ENCODE results near the gene EPB41.
"Not testable (repeated sequence)": the region's sequence is repeated elsewhere in the genome, so short reads cannot be mapped to it uniquely, and the experiment has no call there.

Gene EPB41

DNA sequence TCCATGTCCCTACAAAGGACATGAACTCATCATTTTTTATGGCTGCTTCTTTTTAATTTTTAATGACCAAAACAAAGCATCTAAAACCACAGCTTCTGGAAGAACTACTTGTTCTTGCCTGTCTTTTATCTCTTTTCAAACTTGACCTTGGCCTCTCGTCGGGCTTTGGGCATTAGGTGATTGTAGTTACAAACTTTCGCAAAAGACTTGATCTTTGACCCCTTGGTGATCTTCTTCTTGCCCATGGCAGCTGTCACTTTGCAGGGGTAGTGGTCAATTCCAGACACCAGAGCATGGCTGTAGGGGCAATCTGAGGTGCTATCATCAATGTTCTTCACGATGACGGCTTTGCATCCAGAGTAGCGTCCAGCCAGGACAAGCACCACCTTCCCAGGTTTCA is 67.8 kb downstream of the EPB41 start:
- DNase-seq: no peak

DNA sequence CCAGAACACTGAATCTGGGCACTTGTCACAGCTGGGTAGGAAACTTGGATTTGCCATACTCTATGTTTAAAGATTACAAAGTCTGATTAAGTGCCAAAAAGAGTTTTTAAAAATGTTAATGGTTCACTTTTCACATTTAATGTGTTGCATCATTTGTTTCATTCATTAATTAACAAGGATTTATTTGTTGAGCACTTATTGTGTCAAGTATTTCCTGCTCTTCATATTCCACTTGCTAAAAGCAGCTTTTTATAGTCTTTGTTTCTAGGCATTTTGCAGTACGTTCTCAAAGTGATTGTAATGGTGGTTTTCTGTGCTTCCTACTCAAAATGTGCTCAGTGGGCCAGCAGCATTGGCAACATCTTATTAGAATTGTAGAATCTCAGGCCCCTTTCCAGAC is 68.7 kb downstream of the EPB41 start:
- no peak for DNase-seq

DNA sequence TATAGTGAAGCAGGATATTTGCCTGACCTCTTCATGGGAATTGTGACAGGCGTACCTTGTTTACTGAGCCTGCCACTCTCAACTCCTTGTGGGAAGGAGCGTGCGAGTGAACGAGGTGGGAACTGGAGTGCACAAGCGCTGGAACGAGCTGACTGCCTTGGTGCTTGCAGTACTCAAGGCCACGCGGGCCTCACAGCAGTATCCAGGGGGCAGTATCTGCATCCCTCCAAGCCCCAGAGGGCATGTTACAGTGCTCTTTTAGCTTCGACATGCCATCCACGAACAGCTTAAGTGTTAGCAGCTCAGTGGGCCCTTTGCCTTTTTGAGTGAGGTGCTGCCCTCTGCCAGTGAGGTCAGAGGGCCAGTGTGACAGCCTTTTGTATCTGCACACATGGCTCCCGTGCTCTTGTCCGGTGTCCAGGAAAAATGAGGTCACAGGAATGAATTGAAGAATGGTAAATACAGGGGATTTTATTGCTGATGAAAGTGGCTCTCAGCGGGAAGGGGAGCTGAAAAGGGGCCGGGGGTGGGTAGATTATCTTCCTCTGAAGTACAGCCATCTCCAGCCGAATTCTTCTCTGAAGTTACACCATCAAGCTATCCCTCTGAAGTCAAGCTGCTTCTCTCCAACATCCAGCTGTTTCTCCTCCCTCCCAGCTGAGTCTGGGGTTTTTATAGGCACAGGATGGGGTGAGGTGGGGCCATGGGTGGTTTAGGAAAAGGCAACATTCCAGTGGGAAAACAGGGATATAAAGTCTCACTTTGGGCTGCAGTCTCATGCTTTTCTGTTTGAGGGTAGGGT is 69.3 kb downstream of the EPB41 start:
- DNase-seq: no peak

DNA sequence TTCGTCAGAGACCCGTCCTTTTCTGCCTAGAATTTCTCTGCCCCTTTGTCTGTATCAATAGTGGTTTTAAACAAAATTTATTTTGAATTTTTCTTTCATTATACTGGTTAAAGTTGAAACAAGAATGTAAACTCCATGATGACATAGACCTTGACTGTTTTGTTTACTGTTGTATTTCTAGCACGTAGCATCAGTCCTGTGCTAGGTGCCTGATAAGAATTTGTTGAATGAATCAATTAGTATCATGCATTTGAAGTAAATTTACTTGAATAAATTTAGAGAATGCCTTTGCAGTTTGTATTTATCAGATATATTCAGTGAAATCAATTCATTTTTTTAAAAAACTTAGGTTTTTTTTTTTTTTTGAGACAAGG is 69.9 kb downstream of the EPB41 start:
- no peak for DNase-seq

- DNase-seq: no peak
Observed at GRCh38 chr1:28985427-28985826, 71.1 kb downstream of the EPB41 start.

- DNase-seq: no peak
Observed at GRCh38 chr1:28986306-28986910, 72.0 kb downstream of the EPB41 start.

- no peak for DNase-seq
Observed at GRCh38 chr1:29002792-29003191, 88.4 kb downstream of the EPB41 start.

GRCh38 chr1:29004288-29004687 is 89.9 kb downstream of the EPB41 start:
- no peak for DNase-seq

GRCh38 chr1:29004798-29005197 is 90.4 kb downstream of the EPB41 start:
- no peak for DNase-seq

- no peak for DNase-seq
Observed at GRCh38 chr1:29011775-29012174, 97.4 kb downstream of the EPB41 start.

GRCh38 chr1:29017235-29017634 is 102.9 kb downstream of the EPB41 start:
- no peak for DNase-seq

GRCh38 chr1:29017975-29018712 is 103.8 kb downstream of the EPB41 start:
- DNase-seq: no peak

DNA sequence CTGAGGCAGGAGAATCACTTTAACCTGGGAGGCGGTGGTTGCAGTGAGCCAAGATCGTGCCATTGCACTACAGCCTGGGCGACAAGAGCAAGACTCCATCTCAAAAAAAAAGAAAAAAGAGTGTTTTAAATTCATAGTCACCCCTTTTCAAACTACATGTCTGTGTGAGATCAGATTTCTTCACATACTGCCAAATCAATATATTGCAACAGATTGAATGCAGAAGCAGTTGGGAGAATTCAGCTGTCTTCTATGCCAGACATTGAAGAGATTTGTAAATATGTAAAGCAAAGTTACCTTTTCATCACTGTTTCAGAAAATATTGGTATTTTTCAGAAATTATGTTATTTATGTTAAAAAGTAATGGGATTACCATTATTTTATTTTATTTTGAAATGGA is 108.3 kb downstream of the EPB41 start:
- no peak for DNase-seq

GRCh38 chr1:29029667-29030066 is 115.3 kb downstream of the EPB41 start:
- no peak for DNase-seq

DNA sequence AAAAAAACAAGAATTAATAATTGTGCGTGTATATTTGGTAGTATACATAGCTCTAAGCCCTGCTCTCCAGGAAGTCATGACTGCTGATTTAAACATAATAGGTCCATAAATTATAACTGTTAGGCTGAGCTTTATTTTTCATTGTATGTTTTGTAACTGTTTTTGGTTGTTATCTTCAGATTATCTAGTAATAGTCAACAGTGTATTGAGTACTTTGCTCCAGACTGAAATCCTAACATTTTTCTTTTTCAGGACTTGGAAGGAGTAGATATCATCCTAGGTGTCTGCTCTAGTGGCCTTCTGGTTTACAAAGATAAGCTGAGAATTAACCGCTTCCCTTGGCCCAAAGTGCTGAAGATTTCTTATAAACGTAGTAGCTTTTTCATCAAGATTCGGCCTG is 118.5 kb downstream of the EPB41 start:
- no peak for DNase-seq

GRCh38 chr1:29033829-29034466 is 119.6 kb downstream of the EPB41 start:
- no peak for DNase-seq

DNA sequence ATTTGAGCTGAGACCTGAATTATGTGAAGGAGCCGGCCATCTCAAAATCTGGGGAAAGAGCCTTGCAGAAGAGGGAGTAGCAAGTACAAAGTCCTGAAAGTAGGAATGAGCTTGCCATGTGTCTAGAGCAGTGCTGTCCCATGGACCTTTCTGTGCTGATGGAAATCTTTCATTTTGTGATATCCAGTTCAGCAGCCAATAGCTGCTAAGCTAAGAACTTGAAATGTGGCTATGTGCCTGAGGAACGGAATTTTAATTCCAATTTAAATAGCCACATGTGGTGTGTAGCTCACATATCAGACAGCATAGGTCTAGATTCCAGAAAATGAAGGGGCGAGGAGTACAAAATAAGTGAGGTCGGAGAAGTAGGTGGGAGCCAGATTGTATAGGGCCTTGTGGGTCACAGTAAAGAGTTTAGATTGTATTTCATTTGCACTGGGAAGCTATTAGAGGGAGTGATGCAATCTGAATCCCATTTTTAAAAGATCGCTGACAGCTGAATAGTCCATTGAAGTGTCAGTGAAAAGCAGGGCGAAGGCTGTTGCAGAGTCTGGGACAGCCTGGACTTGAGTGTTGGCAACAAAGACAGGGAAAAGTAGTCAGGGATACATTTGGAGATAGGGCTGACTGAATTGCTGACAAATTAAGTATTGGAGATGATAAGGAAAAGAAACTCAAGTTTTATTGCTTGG is 129.1 kb downstream of the EPB41 start:
- DNase-seq: no peak

DNA sequence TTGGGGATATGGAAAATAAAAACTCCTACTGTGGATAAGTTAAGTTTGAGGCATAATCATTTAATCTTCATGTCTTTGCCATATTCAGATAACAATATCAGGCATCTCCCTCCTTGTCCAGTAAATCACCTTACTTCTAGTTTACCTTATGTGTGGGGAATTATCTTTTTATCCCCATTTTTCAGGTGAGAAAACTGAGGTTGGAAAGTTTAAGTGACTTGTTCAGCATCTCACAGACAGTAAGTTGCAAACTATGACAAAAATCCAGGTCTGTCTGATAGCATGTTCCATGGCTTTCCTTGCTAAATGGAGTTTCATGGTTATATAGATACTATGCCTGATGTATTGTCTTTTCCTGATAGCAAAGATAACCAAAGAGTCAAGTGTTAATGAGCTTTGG is 129.6 kb downstream of the EPB41 start:
- no peak for DNase-seq

- not testable (repeated sequence) for DNase-seq
Observed at GRCh38 chr1:29045663-29046062, 131.3 kb downstream of the EPB41 start.

DNA sequence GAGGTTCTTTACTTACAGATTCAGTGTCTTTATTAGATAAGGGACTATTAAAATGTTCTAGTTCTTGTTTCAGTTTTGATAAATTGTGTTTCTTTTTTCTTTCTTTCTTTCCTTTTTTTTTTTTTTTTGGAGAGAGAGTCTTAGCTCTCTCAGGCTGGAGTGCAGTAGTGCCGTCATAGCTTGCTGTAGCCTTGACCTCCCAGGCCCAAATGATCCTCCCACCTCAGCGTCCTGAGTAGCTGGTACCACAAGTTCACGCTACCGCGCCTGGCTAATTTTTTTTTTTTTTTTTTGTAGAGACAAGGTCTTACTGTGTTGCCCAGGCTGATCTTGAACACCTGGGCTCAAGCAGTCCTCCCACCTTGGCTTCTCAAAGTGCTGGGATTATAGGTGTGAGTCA is 132.8 kb downstream of the EPB41 start:
- DNase-seq: no peak

DNA sequence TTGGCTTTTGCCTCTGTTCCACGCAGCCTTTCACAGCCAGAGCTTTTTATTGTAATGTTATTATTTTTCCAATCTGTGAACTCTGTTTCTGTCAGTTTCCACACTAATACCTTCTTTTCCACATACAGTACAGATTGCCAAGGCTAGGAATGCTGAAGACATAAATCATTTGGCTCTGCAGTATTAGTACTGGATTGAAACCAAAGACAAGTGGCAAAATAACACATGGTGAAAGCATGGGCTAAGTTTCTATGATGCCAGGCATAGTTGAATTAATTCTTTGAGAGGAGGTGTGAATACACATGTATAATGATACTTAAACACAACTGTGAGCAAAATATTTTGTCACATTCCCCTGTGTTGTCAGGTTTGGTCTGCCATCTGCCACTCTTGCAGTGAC is 135.8 kb downstream of the EPB41 start:
- no peak for DNase-seq

DNA sequence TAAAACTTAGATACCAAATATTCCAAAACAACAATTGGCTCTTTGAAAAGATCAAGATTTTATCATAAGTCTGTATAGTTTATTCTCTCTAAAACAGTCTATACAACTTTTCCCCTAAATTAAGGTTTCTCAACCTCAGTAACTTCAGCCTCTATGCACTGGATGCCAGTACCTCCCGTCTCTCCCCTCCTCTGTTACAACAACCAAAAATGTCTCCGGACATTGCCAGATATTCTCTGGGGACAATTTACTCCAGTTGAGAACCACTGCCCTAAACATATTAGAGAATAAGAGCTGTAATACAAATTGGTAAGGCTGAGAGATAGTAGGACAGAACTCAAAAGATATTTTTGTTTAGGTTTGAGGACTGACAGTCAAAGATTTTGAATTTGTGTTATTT is 137.7 kb downstream of the EPB41 start:
- no peak for DNase-seq

- DNase-seq: no peak
Observed at GRCh38 chr1:29052941-29053340, 138.6 kb downstream of the EPB41 start.
